GM19240 (cell line): ENCODE measurements around the gene ZFAND3.
A peak's percentile ranks its signal among the peaks of the same experiment; 100 is the strongest.

Experiments used
- DNase-seq: peaks from one replicate; pipeline ENCODE4 v3.0.0; 2011; ENCODE audit warnings: low spot score; ENCODE audit not compliant: insufficient read length

The ZFAND3 gene

GRCh38 chr6:37798436-37799262, 20.9 kb upstream of the ZFAND3 start:
- no peak for DNase-seq

GRCh38 chr6:37799263-37799644, 20.3 kb upstream of the ZFAND3 start:
- DNase-seq = no peak

GRCh38 chr6:37800703-37801604, 18.6 kb upstream of the ZFAND3 start:
- no peak for DNase-seq

- DNase-seq = no peak
Observed at GRCh38 chr6:37801605-37801940, 18.0 kb upstream of the ZFAND3 start.

- no peak for DNase-seq
Observed at GRCh38 chr6:37802810-37803209, 16.7 kb upstream of the ZFAND3 start.

GRCh38 chr6:37804586-37804985, 14.9 kb upstream of the ZFAND3 start:
- DNase-seq = no peak

- DNase-seq = no peak
Observed at GRCh38 chr6:37806213-37806612, 13.3 kb upstream of the ZFAND3 start.

GRCh38 chr6:37807656-37808055, 11.9 kb upstream of the ZFAND3 start:
- DNase-seq = no peak

- no peak for DNase-seq
Observed at GRCh38 chr6:37809197-37809543, 10.4 kb upstream of the ZFAND3 start.

- no peak for DNase-seq
Observed at GRCh38 chr6:37812841-37813240, 6.7 kb upstream of the ZFAND3 start.

- DNase-seq = no peak
Observed at GRCh38 chr6:37814374-37814773, 5.2 kb upstream of the ZFAND3 start.

- no peak for DNase-seq
Observed at GRCh38 chr6:37816599-37817375, 2.7 kb upstream of the ZFAND3 start.

GRCh38 chr6:37818536-37819176, 871 bp upstream of the ZFAND3 start:
- DNase-seq = peak; percentile 93

- DNase-seq = no peak
Observed at GRCh38 chr6:37819802-37820717, 533 bp downstream of the ZFAND3 start.

GRCh38 chr6:37820718-37821079, 1.2 kb downstream of the ZFAND3 start:
- DNase-seq = no peak

GRCh38 chr6:37821446-37821845, 1.9 kb downstream of the ZFAND3 start:
- DNase-seq = no peak

GRCh38 chr6:37822851-37823682, 3.5 kb downstream of the ZFAND3 start:
- no peak for DNase-seq

GRCh38 chr6:37824170-37824569, 4.6 kb downstream of the ZFAND3 start:
- no peak for DNase-seq

- no peak for DNase-seq
Observed at GRCh38 chr6:37826188-37826587, 6.7 kb downstream of the ZFAND3 start.

GRCh38 chr6:37826993-37827392, 7.5 kb downstream of the ZFAND3 start:
- DNase-seq = no peak
